ENCODE results near the gene ZGLP1.

Gene ZGLP1

DNA sequence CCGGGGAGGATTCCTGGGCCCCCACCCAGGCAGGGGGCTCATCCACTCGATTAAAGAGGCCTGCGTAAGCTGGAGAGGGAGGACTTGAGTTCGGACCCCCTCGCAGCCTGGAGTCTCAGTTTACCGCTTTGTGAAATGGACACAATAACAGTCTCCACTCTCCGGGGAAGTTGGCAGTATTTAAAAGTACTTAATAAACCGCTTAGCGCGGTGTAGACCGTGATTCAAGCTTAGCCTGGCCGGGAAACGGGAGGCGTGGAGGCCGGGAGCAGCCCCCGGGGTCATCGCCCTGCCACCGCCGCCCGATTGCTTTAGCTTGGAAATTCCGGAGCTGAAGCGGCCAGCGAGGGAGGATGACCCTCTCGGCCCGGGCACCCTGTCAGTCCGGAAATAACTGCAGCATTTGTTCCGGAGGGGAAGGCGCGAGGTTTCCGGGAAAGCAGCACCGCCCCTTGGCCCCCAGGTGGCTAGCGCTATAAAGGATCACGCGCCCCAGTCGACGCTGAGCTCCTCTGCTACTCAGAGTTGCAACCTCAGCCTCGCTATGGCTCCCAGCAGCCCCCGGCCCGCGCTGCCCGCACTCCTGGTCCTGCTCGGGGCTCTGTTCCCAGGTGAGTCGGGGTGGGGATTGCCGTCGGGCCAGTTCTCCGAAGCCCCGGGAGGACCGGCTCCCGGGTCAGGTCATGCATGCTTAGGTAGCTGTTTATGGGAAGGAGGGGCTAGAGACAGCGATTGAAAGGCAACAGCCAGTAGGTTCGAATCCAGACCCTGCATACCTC, 38.8 kb downstream of the ZGLP1 start, which contains the start of gene ICAM1:
Gene ICAM1, plus strand, starts transcription at position 505 of the 779 bp plus-strand sequence. Its CDS starts 40 bp downstream, at position 545.
- DNase-seq (ENCODE audit: low read depth): peak; percentile 95
- no peak for TF ChIP-seq CTCF (conservative IDR thresholded peaks at IDR 0.05; ENCODE audit: low read depth, low read length)
- H3K4me3 ChIP-seq (ENCODE audit: low read depth, low read length): peak within 1 kb of the TSS; percentile 81

DNA sequence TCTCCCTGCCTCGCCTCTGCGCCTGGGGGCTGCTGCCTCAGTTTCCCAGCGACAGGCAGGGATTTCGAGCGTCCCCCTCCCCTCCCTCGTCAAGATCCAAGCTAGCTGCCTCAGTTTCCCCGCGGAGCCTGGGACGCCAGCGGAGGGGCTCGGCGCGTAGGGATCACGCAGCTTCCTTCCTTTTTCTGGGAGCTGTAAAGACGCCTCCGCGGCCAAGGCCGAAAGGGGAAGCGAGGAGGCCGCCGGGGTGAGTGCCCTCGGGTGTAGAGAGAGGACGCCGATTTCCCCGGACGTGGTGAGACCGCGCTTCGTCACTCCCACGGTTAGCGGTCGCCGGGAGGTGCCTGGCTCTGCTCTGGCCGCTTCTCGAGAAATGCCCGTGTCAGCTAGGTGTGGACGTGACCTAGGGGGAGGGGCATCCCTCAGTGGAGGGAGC, 39.4 kb downstream of the ZGLP1 start:
- peak overlapping the region; percentile 81 for H3K4me3 ChIP-seq (ENCODE audit: low read depth, low read length)
- no peak for TF ChIP-seq CTCF (conservative IDR thresholded peaks at IDR 0.05; ENCODE audit: low read depth, low read length)
- peak; percentile 48 for DNase-seq (ENCODE audit: low read depth)

GRCh38 chr19:10269333-10270179, 40.1 kb downstream of the ZGLP1 start:
- DNase-seq (ENCODE audit: low read depth): peak; percentile 89
- peak; percentile 91 for TF ChIP-seq CTCF (conservative IDR thresholded peaks at IDR 0.05; ENCODE audit: low read depth, low read length)
- peak overlapping the region; percentile 81 for H3K4me3 ChIP-seq (ENCODE audit: low read depth, low read length)

GRCh38 chr19:10268071-10268470, 41.5 kb downstream of the ZGLP1 start:
- H3K4me3 ChIP-seq (ENCODE audit: low read depth, low read length): no peak overlapping the region
- TF ChIP-seq CTCF (conservative IDR thresholded peaks at IDR 0.05; ENCODE audit: low read depth, low read length): no peak
- DNase-seq (ENCODE audit: low read depth): no peak

- DNase-seq (ENCODE audit: low read depth): no peak
- no peak for TF ChIP-seq CTCF (conservative IDR thresholded peaks at IDR 0.05; ENCODE audit: low read depth, low read length)
- no peak overlapping the region for H3K4me3 ChIP-seq (ENCODE audit: low read depth, low read length)
Observed at GRCh38 chr19:10266706-10267105, 42.9 kb downstream of the ZGLP1 start.

DNA sequence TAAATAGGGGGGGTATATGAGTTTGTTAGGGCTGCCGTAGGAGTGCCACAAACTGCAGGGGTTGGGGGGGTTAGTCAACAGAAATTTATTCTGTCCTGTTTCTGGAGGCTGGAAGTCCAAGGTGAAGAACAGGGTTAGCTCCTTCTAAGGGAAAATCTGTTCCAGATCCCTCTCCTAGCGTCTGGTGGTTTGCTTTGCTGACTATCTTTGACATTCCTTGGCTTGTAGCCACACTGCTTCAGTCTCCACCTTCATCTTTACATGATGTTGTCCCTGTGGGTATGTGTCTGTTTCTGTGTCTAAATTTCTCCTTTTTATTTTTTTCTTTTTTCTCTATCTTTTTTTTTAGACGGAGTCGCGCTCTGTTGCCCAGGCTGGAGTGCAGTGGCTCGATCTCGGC, 46.8 kb downstream of the ZGLP1 start:
- no peak for TF ChIP-seq CTCF (conservative IDR thresholded peaks at IDR 0.05; ENCODE audit: low read depth, low read length)
- DNase-seq (ENCODE audit: low read depth): peak; percentile 80
- no peak overlapping the region for H3K4me3 ChIP-seq (ENCODE audit: low read depth, low read length)

All from choroid plexus epithelial cell (primary cell).